SU-DHL-6 (cell line): ENCODE results near the gene ALKBH2.

Source experiments
- CTCF ChIP-seq: fragments of 200-600 bp; sonication (generic); IDR thresholded peaks from one replicate; pipeline ENCODE4 v1.5.1; 2017; ENCODE audit warnings: antibody characterized with exemption, mild to moderate bottlenecking, low read length, moderate library complexity; ENCODE audit not compliant: insufficient read depth, poor library complexity, severe bottlenecking
- EZH2phosphoT487 ChIP-seq: fragments of 200-600 bp; sonication (generic), shearing (Covaris generic); conservative IDR thresholded peaks from 2 replicates; pipeline ENCODE4 v1.6.1; 2018; ENCODE audit warnings: mild to moderate bottlenecking, antibody characterized with exemption, low read length, moderate library complexity, mixed read lengths

- no peak for TF ChIP-seq CTCF
- no peak for TF ChIP-seq EZH2phosphoT487
Measured at GRCh38 chr12:109087250-109087649, 6.0 kb downstream of the ALKBH2 start.
